ENCODE results near the gene HABP2. TPM values are rescaled to one million over a fixed set of nuclear protein-coding genes. Genes with fewer than 3 reads are reported as not detected.

HABP2 gene
- total and polyA plus RNA-seq, 2 experiments from 2014 or later = not detected

DNA sequence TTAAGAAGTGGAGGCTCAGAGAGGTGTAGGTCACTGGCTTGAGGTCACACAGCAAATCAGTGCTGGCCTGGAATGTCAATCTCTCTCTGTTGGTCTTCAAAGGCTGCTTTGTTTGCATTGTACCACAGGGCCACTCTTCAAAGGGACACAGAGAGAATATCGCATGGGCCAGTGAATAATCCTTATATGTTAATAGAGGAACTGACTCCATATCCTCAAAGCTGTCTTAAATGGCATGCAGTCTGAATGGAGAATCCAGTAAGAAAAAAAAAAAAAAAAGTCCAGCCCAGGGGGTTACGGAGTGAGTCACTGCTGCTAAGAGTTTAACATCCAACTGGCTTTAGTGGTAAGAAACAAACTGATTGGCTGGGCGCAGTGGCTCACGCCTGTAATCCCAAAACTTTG, 56.9 kb downstream of the HABP2 start:
- no peaks in the 10 kb centered on the region for H3K36me3 ChIP-seq (ENCODE audit: insufficient read depth)
- DNase-seq (ENCODE audit: low spot score) (no peak), ATAC-seq (no peak)
- Mint-ChIP-seq H3K4me1 (peaks cover 29% of the 10 kb centered on the region), H3K4me3 (no peak overlapping the region), H3K27ac (no peak overlapping the region), H3K36me3 (ENCODE audit: low read depth) (no peaks in the 10 kb centered on the region), H3K9me3 (no peaks in the 10 kb centered on the region), H3K27me3 (ENCODE audit: insufficient read depth, low read depth, poor library complexity) (peaks cover 8% of the 10 kb centered on the region)
- no peaks in the 10 kb centered on the region for H3K79me2 ChIP-seq (replicated peaks; ENCODE audit: insufficient read depth)
- H3K4me2 ChIP-seq = no peak overlapping the region
- no peaks in the 10 kb centered on the region for H3K9me2 ChIP-seq (ENCODE audit: insufficient read depth)
- H3K27me3 ChIP-seq (ENCODE audit: insufficient read depth) = peaks cover 4% of the 10 kb centered on the region
- no peak overlapping the region for H2AFZ ChIP-seq
- peaks cover 11% of the 10 kb centered on the region for H3K4me1 ChIP-seq (ENCODE audit: insufficient read depth)
- H4K20me1 ChIP-seq (replicated peaks; ENCODE audit: insufficient read depth) = no peaks in the 10 kb centered on the region
- no peak overlapping the region for H3K4me3 ChIP-seq
- H3K27ac ChIP-seq (ENCODE audit: low read depth) = no peak overlapping the region
- TF ChIP-seq, protein P1, sequence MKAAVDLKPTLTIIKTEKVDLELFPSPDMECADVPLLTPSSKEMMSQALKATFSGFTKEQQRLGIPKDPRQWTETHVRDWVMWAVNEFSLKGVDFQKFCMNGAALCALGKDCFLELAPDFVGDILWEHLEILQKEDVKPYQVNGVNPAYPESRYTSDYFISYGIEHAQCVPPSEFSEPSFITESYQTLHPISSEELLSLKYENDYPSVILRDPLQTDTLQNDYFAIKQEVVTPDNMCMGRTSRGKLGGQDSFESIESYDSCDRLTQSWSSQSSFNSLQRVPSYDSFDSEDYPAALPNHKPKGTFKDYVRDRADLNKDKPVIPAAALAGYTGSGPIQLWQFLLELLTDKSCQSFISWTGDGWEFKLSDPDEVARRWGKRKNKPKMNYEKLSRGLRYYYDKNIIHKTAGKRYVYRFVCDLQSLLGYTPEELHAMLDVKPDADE (IDR thresholded peaks at IDR 0.05) = no peak
- no peak for TF ChIP-seq STAT1 (IDR thresholded peaks at IDR 0.05; ENCODE audit: unreplicated experiment)
- TF ChIP-seq, protein P2, sequence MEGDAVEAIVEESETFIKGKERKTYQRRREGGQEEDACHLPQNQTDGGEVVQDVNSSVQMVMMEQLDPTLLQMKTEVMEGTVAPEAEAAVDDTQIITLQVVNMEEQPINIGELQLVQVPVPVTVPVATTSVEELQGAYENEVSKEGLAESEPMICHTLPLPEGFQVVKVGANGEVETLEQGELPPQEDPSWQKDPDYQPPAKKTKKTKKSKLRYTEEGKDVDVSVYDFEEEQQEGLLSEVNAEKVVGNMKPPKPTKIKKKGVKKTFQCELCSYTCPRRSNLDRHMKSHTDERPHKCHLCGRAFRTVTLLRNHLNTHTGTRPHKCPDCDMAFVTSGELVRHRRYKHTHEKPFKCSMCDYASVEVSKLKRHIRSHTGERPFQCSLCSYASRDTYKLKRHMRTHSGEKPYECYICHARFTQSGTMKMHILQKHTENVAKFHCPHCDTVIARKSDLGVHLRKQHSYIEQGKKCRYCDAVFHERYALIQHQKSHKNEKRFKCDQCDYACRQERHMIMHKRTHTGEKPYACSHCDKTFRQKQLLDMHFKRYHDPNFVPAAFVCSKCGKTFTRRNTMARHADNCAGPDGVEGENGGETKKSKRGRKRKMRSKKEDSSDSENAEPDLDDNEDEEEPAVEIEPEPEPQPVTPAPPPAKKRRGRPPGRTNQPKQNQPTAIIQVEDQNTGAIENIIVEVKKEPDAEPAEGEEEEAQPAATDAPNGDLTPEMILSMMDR (conservative IDR thresholded peaks at IDR 0.05; ENCODE audit: low read depth in 2 of 2) = no peak
- TF ChIP-seq NANOG (IDR thresholded peaks at IDR 0.05; ENCODE audit: borderline replicate concordance) = no peak
- TF ChIP-seq, protein P3, sequence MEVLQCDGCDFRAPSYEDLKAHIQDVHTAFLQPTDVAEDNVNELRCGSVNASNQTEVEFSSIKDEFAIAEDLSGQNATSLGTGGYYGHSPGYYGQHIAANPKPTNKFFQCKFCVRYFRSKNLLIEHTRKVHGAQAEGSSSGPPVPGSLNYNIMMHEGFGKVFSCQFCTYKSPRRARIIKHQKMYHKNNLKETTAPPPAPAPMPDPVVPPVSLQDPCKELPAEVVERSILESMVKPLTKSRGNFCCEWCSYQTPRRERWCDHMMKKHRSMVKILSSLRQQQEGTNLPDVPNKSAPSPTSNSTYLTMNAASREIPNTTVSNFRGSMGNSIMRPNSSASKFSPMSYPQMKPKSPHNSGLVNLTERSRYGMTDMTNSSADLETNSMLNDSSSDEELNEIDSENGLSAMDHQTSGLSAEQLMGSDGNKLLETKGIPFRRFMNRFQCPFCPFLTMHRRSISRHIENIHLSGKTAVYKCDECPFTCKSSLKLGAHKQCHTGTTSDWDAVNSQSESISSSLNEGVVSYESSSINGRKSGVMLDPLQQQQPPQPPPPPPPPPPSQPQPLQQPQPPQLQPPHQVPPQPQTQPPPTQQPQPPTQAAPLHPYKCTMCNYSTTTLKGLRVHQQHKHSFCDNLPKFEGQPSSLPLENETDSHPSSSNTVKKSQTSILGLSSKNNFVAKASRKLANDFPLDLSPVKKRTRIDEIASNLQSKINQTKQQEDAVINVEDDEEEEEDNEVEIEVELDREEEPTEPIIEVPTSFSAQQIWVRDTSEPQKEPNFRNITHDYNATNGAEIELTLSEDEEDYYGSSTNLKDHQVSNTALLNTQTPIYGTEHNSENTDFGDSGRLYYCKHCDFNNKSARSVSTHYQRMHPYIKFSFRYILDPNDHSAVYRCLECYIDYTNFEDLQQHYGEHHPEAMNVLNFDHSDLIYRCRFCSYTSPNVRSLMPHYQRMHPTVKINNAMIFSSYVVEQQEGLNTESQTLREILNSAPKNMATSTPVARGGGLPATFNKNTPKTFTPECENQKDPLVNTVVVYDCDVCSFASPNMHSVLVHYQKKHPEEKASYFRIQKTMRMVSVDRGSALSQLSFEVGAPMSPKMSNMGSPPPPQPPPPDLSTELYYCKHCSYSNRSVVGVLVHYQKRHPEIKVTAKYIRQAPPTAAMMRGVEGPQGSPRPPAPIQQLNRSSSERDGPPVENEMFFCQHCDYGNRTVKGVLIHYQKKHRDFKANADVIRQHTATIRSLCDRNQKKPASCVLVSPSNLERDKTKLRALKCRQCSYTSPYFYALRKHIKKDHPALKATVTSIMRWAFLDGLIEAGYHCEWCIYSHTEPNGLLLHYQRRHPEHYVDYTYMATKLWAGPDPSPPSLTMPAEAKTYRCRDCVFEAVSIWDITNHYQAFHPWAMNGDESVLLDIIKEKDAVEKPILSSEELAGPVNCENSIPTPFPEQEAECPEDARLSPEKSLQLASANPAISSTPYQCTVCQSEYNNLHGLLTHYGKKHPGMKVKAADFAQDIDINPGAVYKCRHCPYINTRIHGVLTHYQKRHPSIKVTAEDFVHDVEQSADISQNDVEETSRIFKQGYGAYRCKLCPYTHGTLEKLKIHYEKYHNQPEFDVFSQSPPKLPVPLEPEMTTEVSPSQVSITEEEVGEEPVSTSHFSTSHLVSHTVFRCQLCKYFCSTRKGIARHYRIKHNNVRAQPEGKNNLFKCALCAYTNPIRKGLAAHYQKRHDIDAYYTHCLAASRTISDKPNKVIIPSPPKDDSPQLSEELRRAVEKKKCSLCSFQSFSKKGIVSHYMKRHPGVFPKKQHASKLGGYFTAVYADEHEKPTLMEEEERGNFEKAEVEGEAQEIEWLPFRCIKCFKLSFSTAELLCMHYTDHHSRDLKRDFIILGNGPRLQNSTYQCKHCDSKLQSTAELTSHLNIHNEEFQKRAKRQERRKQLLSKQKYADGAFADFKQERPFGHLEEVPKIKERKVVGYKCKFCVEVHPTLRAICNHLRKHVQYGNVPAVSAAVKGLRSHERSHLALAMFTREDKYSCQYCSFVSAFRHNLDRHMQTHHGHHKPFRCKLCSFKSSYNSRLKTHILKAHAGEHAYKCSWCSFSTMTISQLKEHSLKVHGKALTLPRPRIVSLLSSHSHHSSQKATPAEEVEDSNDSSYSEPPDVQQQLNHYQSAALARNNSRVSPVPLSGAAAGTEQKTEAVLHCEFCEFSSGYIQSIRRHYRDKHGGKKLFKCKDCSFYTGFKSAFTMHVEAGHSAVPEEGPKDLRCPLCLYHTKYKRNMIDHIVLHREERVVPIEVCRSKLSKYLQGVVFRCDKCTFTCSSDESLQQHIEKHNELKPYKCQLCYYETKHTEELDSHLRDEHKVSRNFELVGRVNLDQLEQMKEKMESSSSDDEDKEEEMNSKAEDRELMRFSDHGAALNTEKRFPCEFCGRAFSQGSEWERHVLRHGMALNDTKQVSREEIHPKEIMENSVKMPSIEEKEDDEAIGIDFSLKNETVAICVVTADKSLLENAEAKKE (CRISPR knock-in tag; IDR thresholded peaks at IDR 0.05) = no peak
- no peak for TF ChIP-seq EZH2phosphoT487 (IDR thresholded peaks at IDR 0.05; ENCODE audit: unreplicated experiment)
- no peak for TF ChIP-seq ZNF114 (CRISPR knock-in tag; IDR thresholded peaks at IDR 0.05)
- no peak for TF ChIP-seq ZNF331 (CRISPR knock-in tag; IDR thresholded peaks at IDR 0.05; ENCODE audit: low read depth)
- TF ChIP-seq, protein P4, sequence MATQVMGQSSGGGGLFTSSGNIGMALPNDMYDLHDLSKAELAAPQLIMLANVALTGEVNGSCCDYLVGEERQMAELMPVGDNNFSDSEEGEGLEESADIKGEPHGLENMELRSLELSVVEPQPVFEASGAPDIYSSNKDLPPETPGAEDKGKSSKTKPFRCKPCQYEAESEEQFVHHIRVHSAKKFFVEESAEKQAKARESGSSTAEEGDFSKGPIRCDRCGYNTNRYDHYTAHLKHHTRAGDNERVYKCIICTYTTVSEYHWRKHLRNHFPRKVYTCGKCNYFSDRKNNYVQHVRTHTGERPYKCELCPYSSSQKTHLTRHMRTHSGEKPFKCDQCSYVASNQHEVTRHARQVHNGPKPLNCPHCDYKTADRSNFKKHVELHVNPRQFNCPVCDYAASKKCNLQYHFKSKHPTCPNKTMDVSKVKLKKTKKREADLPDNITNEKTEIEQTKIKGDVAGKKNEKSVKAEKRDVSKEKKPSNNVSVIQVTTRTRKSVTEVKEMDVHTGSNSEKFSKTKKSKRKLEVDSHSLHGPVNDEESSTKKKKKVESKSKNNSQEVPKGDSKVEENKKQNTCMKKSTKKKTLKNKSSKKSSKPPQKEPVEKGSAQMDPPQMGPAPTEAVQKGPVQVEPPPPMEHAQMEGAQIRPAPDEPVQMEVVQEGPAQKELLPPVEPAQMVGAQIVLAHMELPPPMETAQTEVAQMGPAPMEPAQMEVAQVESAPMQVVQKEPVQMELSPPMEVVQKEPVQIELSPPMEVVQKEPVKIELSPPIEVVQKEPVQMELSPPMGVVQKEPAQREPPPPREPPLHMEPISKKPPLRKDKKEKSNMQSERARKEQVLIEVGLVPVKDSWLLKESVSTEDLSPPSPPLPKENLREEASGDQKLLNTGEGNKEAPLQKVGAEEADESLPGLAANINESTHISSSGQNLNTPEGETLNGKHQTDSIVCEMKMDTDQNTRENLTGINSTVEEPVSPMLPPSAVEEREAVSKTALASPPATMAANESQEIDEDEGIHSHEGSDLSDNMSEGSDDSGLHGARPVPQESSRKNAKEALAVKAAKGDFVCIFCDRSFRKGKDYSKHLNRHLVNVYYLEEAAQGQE (IDR thresholded peaks at IDR 0.05; ENCODE audit: unreplicated experiment) = no peak
- no peak for TF ChIP-seq JUNB (IDR thresholded peaks at IDR 0.05; ENCODE audit: unreplicated experiment)
- TF ChIP-seq CREB1 (CRISPR knock-in tag; IDR thresholded peaks at IDR 0.05; ENCODE audit: low read depth) = no peak
- no peak for TF ChIP-seq POLR2AphosphoS5 (IDR thresholded peaks at IDR 0.05; ENCODE audit: low read depth)
- TF ChIP-seq EZH2 (IDR thresholded peaks at IDR 0.05; ENCODE audit: low read depth, unreplicated experiment) = no peak
- H3F3A ChIP-seq (replicated peaks; ENCODE audit: low read depth) = no peaks in the 10 kb centered on the region

All from GM23338 (cell line).